GM04504 (cell line): Measurements from ENCODE around the gene EPN2.

Source experiments
- DNase-seq: peaks from one replicate; pipeline ENCODE4 v3.0.0-alpha.2; 2012; ENCODE audit warnings: low read depth

Gene EPN2

DNA sequence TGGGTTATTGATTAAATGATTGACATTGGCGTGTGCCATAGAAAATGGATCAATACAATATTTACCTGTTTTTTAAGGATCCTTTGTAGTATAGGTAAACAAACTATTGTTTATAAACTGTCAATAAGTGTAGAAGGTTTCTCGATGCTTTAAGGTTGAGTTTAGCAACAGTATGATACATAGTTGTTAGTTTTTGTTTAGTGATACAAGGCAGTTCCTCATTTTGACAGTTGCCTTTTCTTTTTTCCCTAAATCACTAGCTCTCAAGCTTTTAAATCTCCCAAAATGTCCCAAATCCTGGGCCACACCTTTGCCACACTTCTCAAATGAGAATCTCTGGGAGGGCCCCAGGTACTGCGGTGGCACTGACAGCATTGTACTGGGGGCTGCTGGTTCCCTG, 57.3 kb downstream of the EPN2 start:
- DNase-seq = no peak

- DNase-seq = no peak
These were observed 58.4 kb downstream of the EPN2 start for GRCh38 chr17:19295473-19296135.

DNA sequence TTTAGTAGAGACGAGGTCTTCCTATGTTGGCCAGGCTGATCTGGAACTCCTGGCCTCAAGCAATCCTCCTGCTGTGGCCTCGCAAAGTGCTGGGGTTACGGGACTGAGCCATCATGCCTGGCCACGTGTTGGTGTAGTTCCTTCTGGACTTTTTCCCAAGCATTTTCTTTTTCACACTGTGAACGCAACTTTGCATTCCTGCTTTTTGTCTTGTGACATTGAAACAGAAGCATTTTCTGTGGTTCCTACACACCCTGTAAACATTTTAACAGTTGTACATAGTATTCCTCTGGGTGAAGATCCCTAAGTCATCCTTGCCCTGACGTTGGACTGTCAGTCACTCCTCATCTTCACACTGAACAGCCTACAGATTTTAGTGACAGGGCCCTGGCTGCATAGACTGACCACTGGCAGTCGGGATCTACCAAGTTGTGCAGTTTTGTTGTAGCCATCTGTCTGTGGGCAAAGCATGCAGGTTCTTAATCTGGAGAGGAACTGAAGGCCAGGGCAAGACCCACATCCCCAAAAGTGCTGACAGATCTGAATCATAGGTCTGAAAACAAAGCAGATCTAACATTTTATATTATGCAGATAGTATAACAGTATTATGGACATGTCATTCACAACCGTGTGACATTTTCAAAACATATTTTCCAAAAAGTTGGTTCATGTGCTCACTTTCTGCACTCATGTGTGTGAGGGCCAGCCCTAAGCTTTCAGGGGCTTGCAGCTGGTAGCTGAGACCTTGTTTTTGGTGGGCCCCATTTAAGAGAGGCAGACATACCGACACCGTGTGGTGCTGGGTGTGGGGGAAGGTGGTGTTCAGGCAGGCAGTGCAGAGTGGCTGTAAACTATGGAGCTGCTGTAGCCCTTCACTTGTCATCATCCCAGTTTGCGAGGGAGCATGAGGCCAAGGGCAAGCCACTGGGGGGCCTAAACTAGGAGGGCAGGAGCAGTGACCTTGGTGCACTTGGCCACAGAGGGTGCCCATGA, 59.9 kb downstream of the EPN2 start:
- DNase-seq = no peak

- no peak for DNase-seq
These were observed 61.5 kb downstream of the EPN2 start for GRCh38 chr17:19298569-19299213.

GRCh38 chr17:19299214-19299747, 62.1 kb downstream of the EPN2 start:
- no peak for DNase-seq

GRCh38 chr17:19299866-19300265, 62.7 kb downstream of the EPN2 start:
- DNase-seq = no peak

- no peak for DNase-seq
These were observed 64.2 kb downstream of the EPN2 start for GRCh38 chr17:19301274-19301951.

DNA sequence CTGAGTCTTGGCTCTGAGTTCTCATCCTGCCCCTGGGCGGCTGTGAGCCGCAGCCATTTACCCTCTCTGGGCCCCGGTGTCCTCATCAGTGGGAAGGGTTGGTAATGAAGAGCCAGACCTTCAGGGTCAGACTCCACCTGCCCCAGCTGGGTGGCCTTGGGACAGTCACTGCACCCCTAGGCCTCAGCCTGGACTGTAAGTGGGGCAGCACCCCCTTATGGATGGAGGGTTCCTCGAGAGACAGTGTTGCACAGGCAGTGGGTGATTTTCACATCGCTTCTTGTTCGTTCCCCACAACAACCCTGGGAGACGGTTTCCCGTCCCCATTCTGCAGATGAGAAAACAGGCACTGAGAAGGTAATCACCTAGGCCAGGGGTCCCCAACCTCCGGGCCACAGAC, 64.8 kb downstream of the EPN2 start:
- DNase-seq = no peak

DNA sequence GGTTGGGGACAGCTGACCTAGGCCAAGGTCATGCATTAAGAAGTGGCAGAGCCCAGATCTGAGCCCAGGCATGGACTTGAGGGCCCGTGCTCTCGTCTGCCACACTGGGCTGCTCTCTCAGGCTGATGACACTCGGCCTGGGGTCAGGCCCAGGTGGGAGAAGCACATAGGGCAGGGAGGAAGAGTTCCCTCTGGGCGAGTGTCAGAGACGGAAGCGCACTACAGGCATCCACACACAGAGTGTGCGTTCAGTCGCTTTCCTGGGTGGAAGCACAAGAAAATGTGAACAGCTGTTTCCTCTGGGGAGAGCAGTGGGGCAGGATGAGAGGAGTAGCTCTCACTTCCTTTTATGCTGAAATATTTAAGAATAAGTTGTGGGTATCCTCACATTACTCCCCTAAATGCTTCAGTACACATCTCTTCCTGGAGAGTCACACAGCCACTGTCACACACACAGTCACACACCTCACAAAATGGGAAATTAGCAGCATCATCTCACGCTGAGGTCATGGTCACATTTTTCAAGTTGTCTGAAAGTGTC, 65.7 kb downstream of the EPN2 start:
- no peak for DNase-seq

GRCh38 chr17:19303367-19303776, 66.2 kb downstream of the EPN2 start:
- no peak for DNase-seq

DNA sequence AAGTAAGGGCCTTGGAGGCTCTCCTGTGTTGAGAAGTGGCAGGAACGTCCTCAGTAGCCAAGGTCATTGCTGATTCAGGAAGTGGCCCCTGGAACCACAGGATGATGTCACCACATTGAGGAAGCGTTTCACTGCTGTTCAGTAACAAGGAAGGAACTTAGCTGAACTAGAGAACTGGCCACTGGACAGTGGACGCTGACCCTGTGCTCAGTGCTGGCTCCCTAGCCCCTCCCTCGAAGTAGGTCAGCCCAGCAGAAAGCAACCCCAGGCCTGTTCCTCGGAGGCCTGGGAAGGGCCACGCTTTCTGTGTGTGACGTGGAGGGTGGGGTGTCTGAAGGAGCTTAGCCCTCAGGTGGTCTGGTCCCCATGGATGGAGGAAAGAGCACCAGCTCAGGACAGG, 67.0 kb downstream of the EPN2 start:
- no peak for DNase-seq

DNA sequence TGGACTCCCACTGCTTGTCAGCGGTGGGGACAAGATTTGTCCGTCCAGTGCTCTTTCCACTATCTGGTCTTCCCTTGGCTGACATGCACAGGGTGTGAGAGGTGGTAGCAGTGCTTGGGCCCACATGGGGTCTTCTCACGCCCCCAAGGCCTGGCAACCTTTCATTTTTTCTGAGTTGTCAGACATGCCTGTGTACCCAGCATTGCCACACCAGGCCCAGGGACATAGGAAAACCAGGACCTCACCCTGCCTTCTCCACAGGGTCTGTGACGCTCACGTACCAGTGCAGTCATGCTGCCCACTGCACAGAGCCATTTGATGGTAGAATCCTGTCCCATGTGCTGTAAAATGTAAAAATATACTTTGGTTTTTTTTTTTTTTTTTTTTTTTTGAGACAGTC, 67.6 kb downstream of the EPN2 start:
- DNase-seq = no peak

- DNase-seq = no peak
These were observed 68.1 kb downstream of the EPN2 start for GRCh38 chr17:19305256-19305655.

DNA sequence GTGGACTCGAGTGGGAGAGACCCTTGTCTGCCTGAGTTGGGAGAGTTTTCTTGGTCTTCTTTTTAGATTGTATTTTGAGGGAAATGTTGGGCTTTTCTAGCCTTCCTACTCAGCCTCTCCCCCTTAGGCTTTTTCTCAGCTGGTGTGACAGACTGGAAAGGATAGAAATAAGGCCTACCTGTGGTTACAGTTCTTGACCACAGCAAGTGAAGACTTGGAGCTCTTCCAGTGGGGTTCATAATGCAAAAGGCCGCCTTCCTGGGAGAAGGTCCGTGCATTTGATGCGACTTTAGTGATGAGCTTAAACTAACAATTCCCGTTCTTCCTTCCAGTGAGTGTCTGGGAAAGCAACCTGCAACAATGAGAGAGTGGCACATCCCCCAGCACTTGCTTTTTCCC, 68.6 kb downstream of the EPN2 start:
- DNase-seq = no peak

- no peak for DNase-seq
These were observed 69.3 kb downstream of the EPN2 start for GRCh38 chr17:19306160-19307111.

DNA sequence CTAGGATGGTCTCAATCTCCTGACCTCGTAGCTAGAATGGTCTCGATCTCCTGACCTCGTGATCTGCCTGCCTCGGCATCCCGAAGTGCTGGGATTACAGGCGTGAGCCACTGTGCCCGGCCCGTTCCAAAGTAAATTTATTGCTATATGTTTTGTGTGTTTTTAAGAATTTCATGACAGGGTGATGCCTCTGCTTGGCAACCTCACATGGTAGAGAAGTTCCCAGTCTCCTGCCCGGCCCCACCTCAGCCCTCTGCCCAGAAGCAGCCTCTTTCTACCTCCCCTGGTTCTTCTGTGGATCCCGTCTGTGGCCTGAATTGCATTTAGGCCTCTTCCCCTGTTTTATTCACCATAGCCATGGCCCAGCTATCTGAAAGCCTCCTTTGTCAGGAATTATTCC, 70.4 kb downstream of the EPN2 start:
- DNase-seq = no peak

DNA sequence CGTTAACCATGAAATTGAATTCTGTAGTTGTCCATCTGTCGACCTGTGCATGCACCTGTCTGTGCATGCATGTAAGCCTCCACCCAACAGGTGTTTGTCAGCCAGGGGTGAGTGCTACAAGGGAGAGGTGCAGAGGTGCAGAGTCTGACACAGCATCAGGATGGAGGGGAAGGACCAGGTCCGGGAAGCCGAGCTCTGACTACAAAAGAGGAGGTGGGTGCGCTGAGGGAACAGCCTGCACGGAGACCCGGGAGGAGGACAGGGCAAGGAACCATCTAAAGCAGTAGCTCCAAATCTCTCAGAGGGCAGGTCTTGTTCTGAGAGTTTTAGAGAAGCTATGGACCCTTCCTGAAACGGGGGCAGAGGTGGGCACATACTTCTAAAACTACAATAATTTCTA, 71.2 kb downstream of the EPN2 start:
- DNase-seq = no peak

DNA sequence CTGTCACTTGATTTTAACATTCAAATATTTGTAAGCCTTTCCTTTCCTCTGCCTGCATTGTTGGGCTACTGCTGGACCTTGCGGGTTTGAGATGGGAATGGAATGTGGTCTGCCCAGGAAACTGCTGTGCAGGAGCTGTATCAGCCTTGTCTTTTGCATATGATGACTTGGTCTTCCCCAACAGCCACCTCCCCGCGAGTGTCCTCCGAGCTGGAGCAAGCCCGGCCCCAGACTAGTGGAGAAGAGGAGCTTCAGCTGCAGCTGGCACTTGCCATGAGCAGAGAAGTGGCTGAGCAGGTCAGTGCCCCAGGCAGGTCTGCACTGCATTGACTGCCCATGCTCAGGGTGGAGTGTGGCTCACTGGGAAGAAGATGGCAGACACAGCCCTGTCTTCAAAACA, 72.5 kb downstream of the EPN2 start:
- DNase-seq = no peak

- DNase-seq = no peak
These were observed 73.0 kb downstream of the EPN2 start for GRCh38 chr17:19310151-19310550.

DNA sequence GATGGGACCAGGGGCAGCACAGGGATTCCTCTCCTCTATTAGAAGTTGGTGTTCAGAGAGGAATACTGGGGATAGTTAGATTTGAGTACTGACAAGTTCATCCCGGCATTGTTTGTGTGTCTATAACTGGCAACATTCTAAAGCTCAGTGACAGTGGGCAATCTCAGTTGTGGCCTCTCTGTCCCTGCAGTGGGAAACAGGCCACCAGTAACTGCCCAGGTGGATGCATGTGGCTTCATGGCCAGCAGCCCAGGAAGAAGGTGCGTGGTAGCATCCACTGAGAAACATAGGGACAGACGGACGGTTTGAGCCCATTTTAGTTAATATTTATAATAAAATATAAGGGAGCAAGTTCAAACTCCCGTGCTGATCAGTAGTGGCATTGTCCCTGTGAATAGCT, 73.8 kb downstream of the EPN2 start:
- no peak for DNase-seq
